Neural crest cell (in vitro differentiated cells): ENCODE data around the gene GRIN2A. TPM values are rescaled to one million over a fixed set of nuclear protein-coding genes. Genes with fewer than 3 reads are reported as not detected.

Source experiments
- DNase-seq: peaks from one replicate; pipeline ENCODE4 v3.0.0; 2021; ENCODE audit warnings: low read depth, mixed read lengths, low spot score
- H3K27ac Mint-ChIP-seq: one replicate; pipeline ENCODE4 v1.8.0; 2021; ENCODE audit warnings: mild to moderate bottlenecking, mixed read lengths; ENCODE audit not compliant: unreplicated experiment
- H3K27me3 Mint-ChIP-seq: 2 replicates; pipeline ENCODE4 v1.8.0; 2021; ENCODE audit warnings: low read depth, mild to moderate bottlenecking, mixed read lengths
- H3K36me3 Mint-ChIP-seq: 2 replicates; pipeline ENCODE4 v1.8.0; 2021; ENCODE audit warnings: low read depth, mild to moderate bottlenecking, mixed read lengths
- H3K4me1 Mint-ChIP-seq: 2 replicates; pipeline ENCODE4 v1.8.0; 2021; ENCODE audit warnings: mixed read lengths
- H3K4me3 Mint-ChIP-seq: one replicate; pipeline ENCODE4 v1.8.0; 2021; ENCODE audit warnings: mild to moderate bottlenecking, mixed read lengths
- H3K9me3 Mint-ChIP-seq: 2 replicates; pipeline ENCODE4 v1.8.0; 2021; ENCODE audit warnings: mixed read lengths
- long read RNA-seq: library from polyadenylated mRNA; unstranded; transcript quantifications from one replicate; pipeline ENCODE4 v2.0.0, GENCODE V29; 2020
- total RNA-seq: library from RNA; stranded (reverse); gene quantifications from 2 replicates; pipeline ENCODE4 v1.2.1, GENCODE V29; 2021
- TF ChIP-seq, protein P1 (sequence below): fragments of 200-600 bp; sonication (generic); conservative IDR thresholded peaks from 2 replicates; pipeline ENCODE4 v1.5.0; 2021; ENCODE audit warnings: antibody characterized with exemption, mild to moderate bottlenecking

The GRIN2A gene
- 0.09 and 0.48 TPM in 2 replicates for total RNA-seq
- long read RNA-seq, partial matches to known transcripts = 0 of 1 reads
- long read RNA-seq, other reads (novel, unspliced or antisense) = 1 of 1 reads

DNA sequence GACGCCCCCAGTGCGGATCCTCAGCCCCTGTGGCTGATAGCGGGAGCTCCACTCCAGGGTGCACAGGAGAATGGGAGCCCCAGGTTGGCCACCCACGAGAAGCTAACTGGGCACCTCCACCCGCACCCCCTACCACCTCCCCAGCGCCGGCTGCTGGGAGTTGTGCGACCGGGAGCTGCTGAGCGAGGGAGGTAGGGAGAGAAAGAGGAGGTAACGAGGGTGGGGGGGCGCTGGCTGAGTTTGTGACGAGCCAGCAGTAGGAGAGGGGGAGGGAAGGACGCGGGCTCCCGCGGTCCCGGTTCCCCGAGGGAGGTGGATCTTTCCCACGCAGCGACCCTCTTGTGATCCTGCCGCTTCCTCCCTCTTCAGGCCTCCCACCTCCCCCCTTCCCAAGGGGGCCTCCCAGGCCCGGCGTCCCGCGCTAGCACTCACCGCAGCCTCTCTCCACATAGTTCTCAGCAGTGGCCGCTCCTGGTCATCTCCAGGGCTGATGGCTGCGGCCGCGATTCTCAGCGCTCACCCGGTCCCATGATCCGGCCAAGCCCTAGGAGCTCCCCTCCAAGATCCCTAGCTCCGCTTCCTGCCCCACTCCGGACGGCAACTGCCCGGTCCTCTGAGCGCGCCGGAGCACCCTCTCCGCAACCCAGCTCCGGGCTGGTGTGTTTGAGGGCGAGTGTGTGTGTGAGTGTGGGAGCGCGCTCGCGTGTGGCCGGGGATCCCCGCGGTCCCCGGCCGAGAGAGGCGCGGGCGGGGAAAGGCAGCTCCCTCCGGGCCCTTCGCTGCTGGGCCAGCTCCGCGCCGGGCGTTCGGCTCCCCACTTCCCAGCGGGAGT lies at the start of gene GRIN2A:
Gene GRIN2A (minus strand): TSS at position 207 of the 832 bp plus-strand sequence. CDS start 2,017 bp downstream, outside the sequence.
- peaks cover 14% of the 10 kb centered on the region for H3K4me1 Mint-ChIP-seq

DNA sequence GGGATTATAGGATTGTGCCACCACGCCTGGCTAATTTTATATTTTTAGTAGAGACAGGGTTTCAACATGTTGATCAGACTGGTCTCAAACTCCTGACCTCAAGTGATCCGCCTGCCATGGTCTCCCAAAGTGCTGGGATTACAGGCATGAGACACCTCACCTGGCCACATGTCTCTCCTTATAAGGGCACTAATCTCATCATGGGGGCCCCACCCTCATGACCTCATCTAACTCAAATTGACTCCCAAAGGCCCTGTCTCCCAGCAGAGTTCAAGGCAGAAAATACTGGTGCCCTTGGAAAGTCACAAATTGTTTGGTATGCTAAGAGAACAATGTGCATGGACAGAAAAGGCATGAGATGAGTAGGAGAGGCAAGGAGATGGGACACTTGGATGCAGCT lies 49.3 kb upstream of the GRIN2A start:
- Mint-ChIP-seq H3K27me3 (peaks cover 11% of the 10 kb centered on the region), H3K4me1 (peaks cover 21% of the 10 kb centered on the region), H3K9me3 (peaks cover 3% of the 10 kb centered on the region), H3K4me3 (no peak overlapping the region), H3K36me3 (no peaks in the 10 kb centered on the region), H3K27ac (no peak overlapping the region)
- DNase-seq = no peak
- TF ChIP-seq, protein P1, sequence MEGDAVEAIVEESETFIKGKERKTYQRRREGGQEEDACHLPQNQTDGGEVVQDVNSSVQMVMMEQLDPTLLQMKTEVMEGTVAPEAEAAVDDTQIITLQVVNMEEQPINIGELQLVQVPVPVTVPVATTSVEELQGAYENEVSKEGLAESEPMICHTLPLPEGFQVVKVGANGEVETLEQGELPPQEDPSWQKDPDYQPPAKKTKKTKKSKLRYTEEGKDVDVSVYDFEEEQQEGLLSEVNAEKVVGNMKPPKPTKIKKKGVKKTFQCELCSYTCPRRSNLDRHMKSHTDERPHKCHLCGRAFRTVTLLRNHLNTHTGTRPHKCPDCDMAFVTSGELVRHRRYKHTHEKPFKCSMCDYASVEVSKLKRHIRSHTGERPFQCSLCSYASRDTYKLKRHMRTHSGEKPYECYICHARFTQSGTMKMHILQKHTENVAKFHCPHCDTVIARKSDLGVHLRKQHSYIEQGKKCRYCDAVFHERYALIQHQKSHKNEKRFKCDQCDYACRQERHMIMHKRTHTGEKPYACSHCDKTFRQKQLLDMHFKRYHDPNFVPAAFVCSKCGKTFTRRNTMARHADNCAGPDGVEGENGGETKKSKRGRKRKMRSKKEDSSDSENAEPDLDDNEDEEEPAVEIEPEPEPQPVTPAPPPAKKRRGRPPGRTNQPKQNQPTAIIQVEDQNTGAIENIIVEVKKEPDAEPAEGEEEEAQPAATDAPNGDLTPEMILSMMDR = no peak

More for the DNA sequence above, at the start of gene GRIN2A:
- Mint-ChIP-seq H3K4me3 (peak within 1 kb of the TSS; percentile 82), H3K27me3 (peaks cover 90% of the 10 kb centered on the region), H3K36me3 (no peaks in the 10 kb centered on the region), H3K27ac (no peak within 1 kb of the TSS), H3K9me3 (peaks cover 1% of the 10 kb centered on the region)
- TF ChIP-seq, protein P1 = no peak
- peak; percentile 8 for DNase-seq

DNA sequence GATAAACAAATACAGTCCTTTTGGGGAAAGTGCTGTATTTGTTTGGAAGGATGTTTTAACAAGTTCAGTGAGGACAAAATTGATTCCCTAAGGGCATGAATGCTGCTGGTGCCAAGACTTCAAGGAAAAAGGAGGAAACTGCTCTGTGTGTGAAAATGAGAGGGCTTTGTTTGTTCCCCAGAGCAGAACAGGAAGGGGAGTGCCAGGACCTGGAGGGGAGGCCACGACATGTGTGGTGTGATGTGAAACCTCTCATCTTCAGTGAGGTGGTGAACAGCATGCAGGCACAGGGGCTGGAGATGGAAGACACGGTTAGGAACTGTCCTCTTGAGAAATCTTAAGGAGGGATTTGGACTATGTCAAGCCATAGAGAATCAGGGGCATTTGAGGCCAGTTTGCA lies 46.6 kb upstream of the GRIN2A start:
- Mint-ChIP-seq H3K27ac (peak overlapping the region; percentile 78), H3K9me3 (peaks cover 3% of the 10 kb centered on the region), H3K27me3 (peaks cover 2% of the 10 kb centered on the region), H3K4me3 (no peak overlapping the region), H3K4me1 (peaks cover 29% of the 10 kb centered on the region), H3K36me3 (no peaks in the 10 kb centered on the region)
- no peak for DNase-seq
- TF ChIP-seq, protein P1 = no peak

DNA sequence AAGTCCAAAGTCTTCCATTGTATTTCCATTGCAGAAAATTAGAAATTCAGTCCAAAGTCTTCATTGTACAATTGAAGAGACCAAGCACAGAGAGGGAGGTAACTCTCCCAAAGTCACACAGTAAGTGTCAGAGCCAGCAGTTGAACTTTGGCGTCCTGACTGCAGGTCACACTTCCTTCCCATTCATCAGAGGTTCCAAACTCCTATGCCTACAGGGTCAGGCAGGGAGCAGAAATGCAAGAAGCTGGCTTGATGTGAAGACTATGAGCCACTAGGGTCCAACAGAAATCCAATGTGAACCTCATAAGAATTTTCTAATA lies 44.7 kb upstream of the GRIN2A start:
- Mint-ChIP-seq H3K9me3 (no peaks in the 10 kb centered on the region), H3K36me3 (no peaks in the 10 kb centered on the region), H3K4me1 (peaks cover 29% of the 10 kb centered on the region), H3K4me3 (no peak overlapping the region), H3K27ac (no peak overlapping the region), H3K27me3 (peaks cover 5% of the 10 kb centered on the region)
- DNase-seq = no peak
- TF ChIP-seq, protein P1 = no peak

DNA sequence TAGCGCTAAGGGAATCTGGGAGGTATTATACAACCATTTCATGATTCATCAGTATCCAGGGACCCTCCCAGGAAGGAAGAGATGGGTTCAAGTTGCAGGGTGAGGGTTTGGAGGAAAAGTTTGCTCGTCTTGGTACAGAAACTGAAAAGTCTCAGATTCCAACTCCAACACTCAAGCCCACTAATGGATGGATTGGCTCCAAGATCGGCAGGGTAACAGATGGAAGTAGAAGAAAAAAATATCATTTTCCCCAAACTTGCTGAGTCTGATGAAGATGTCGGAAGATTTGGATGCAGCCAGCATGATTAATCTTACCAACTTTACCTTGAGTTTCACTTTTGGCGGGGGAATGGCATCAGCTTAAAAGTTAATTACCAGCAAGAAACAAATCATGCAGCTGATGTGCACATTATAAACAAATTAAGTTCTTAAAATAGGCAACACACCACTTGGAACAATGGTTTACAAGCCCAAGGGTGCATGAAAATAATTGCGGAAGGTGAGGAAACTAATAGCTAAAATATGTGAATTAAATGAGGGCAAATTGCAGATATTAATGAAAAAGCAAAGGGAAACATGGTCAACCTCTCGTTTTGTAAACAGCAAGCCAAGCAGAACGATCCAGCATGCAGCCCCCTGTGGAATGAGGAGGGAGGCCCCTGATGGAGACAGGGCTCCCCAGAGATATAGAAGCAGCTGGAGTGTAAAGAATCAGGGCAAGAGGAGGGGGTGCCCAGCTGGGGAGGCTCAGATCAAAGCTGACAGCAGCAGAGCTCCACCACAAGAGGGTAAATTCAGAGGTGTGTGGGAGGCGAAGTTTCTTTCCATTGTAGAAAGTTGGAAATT lies 44.1 kb upstream of the GRIN2A start:
- DNase-seq = no peak
- H3K4me1 Mint-ChIP-seq = peaks cover 29% of the 10 kb centered on the region
- no peak overlapping the region for H3K4me3 Mint-ChIP-seq
- no peaks in the 10 kb centered on the region for H3K36me3 Mint-ChIP-seq
- TF ChIP-seq, protein P1 = no peak
- no peaks in the 10 kb centered on the region for H3K9me3 Mint-ChIP-seq
- peaks cover 7% of the 10 kb centered on the region for H3K27me3 Mint-ChIP-seq
- no peak overlapping the region for H3K27ac Mint-ChIP-seq
